ENCODE results near the gene GNAQ. TPM values are rescaled to one million over a fixed set of nuclear protein-coding genes. Genes with fewer than 3 reads are reported as not detected.

Gene GNAQ
- total RNA-seq, 1 donor from 2014 or later: 21.3 TPM

GRCh38 chr9:77982581-77983319, 48.9 kb downstream of the GNAQ start:
- TF ChIP-seq CTCF (IDR thresholded peaks at IDR 0.05; ENCODE audit: insufficient read depth, low read length, severe bottlenecking): no peak
- Histone ChIP-seq H3K36me3 (ENCODE audit: control insufficient read depth, insufficient read depth, low read length) (no peaks in the 10 kb centered on the region), H3K27me3 (ENCODE audit: control insufficient read depth, insufficient read depth, low read length) (no peaks in the 10 kb centered on the region), H3K4me3 (ENCODE audit: low read depth, low read length) (no peak overlapping the region)
- FAIRE-seq (no peak), DNase-seq (ENCODE audit: low read depth) (no peak)

- no peak overlapping the region for H3K4me3 ChIP-seq (ENCODE audit: low read depth, low read length)
- peak; percentile 67 for DNase-seq (ENCODE audit: low read depth)
- H3K27me3 ChIP-seq (ENCODE audit: control insufficient read depth, insufficient read depth, low read length): no peaks in the 10 kb centered on the region
- H3K36me3 ChIP-seq (ENCODE audit: control insufficient read depth, insufficient read depth, low read length): no peaks in the 10 kb centered on the region
- TF ChIP-seq CTCF (IDR thresholded peaks at IDR 0.05; ENCODE audit: insufficient read depth, low read length, severe bottlenecking): no peak
- FAIRE-seq: no peak
These were observed 49.7 kb downstream of the GNAQ start for GRCh38 chr9:77981907-77982306.

GRCh38 chr9:77981332-77981731, 50.3 kb downstream of the GNAQ start:
- Histone ChIP-seq H3K27me3 (ENCODE audit: control insufficient read depth, insufficient read depth, low read length) (no peaks in the 10 kb centered on the region), H3K4me3 (ENCODE audit: low read depth, low read length) (no peak overlapping the region), H3K36me3 (ENCODE audit: control insufficient read depth, insufficient read depth, low read length) (no peaks in the 10 kb centered on the region)
- no peak for TF ChIP-seq CTCF (IDR thresholded peaks at IDR 0.05; ENCODE audit: insufficient read depth, low read length, severe bottlenecking)
- FAIRE-seq: no peak
- peak; percentile 97 for DNase-seq (ENCODE audit: low read depth)

- peak; percentile 82 for DNase-seq (ENCODE audit: low read depth)
- H3K36me3 ChIP-seq (ENCODE audit: control insufficient read depth, insufficient read depth, low read length): no peaks in the 10 kb centered on the region
- no peak for TF ChIP-seq CTCF (IDR thresholded peaks at IDR 0.05; ENCODE audit: insufficient read depth, low read length, severe bottlenecking)
- no peak overlapping the region for H3K4me3 ChIP-seq (ENCODE audit: low read depth, low read length)
- H3K27me3 ChIP-seq (ENCODE audit: control insufficient read depth, insufficient read depth, low read length): no peaks in the 10 kb centered on the region
- no peak for FAIRE-seq
These were observed 51.0 kb downstream of the GNAQ start for GRCh38 chr9:77980622-77981021.

- Histone ChIP-seq H3K27me3 (ENCODE audit: control insufficient read depth, insufficient read depth, low read length) (no peaks in the 10 kb centered on the region), H3K36me3 (ENCODE audit: control insufficient read depth, insufficient read depth, low read length) (no peaks in the 10 kb centered on the region), H3K4me3 (ENCODE audit: low read depth, low read length) (no peak overlapping the region)
- DNase-seq (ENCODE audit: low read depth) (no peak), FAIRE-seq (no peak)
- TF ChIP-seq CTCF (IDR thresholded peaks at IDR 0.05; ENCODE audit: insufficient read depth, low read length, severe bottlenecking): no peak
These were observed 53.4 kb downstream of the GNAQ start for GRCh38 chr9:77978086-77978781.

Data from bronchial epithelial cell (primary cell).